Lower lobe of right lung (tissue), 2 donors: ENCODE data around the gene GLRX. TPM values are rescaled to one million over a fixed set of nuclear protein-coding genes. Genes with fewer than 3 reads are reported as not detected.

ENCODE experiments used
- ATAC-seq, 2 donors: fragments of 200-7000 bp; cut with Tn5 transposase; one replicate each; pipeline ENCODE4 v1.9.1; 2020 to 2022; ENCODE audit warnings: mild to moderate bottlenecking in 2 of 2, moderate library complexity in 2 of 2
- DNase-seq: peaks from one replicate; pipeline ENCODE4 v3.0.0-alpha.2; 2020
- H3K27ac ChIP-seq: fragments of 200-600 bp; one replicate; pipeline ENCODE4 v1.8.0; 2022
- H3K27me3 ChIP-seq: fragments of 200-600 bp; one replicate; pipeline ENCODE4 v1.8.0; 2022; ENCODE audit warnings: low read depth
- H3K36me3 ChIP-seq: fragments of 200-600 bp; one replicate; pipeline ENCODE4 v1.8.0; 2022; ENCODE audit warnings: mild to moderate bottlenecking
- H3K4me1 ChIP-seq: fragments of 200-600 bp; one replicate; pipeline ENCODE4 v1.8.0; 2022
- H3K4me3 ChIP-seq: fragments of 200-600 bp; one replicate; pipeline ENCODE4 v1.8.0; 2022; ENCODE audit warnings: mild to moderate bottlenecking
- H3K9me3 ChIP-seq: fragments of 200-600 bp; one replicate; pipeline ENCODE4 v1.8.0; 2022
- CTCF ChIP-seq: fragments of 200-600 bp; IDR thresholded peaks from one replicate; pipeline ENCODE4 v1.8.0; 2022; ENCODE audit warnings: antibody characterized with exemption, mild to moderate bottlenecking
- intact Hi-C: fragments of 100-400 bp; cut with DNase I; formaldehyde crosslinking; loops from one replicate; pipeline ENCODE4 v1.11.0; 2022
- total RNA-seq: library from RNA; stranded (reverse); fragmentation: NEBNext Ultra II Directional; extraction: Animal tissue kit (Norgen Biotek cat#: 25700); gene quantifications from one replicate; pipeline ENCODE4 v1.2.1, GENCODE V29; 2021
- donor health status: DM: no; HTN: yes; CAD: no; lungs with severe emphysema.

GLRX gene
- total RNA-seq, 1 donor from 2014 or later = 115 TPM

- Histone ChIP-seq H3K4me3 (no peak overlapping the region), H3K36me3 (peaks cover 12% of the 10 kb centered on the region), H3K9me3 (no peaks in the 10 kb centered on the region), H3K27me3 (no peaks in the 10 kb centered on the region), H3K27ac (no peak overlapping the region), H3K4me1 (no peaks in the 10 kb centered on the region)
- intact Hi-C loops = no loop called here
- DNase-seq = no peak
- TF ChIP-seq CTCF = no peak
- ATAC-seq = peak in 1 of 2 donors; percentile 61
Measured at GRCh38 chr5:95770830-95771708, 51.5 kb downstream of the GLRX start.

- DNase-seq (no peak), ATAC-seq (no peak)
- TF ChIP-seq CTCF = no peak
- intact Hi-C loops = no loop called here
- H3K27ac ChIP-seq = no peak overlapping the region
- H3K4me1 ChIP-seq = no peaks in the 10 kb centered on the region
- H3K9me3 ChIP-seq = no peaks in the 10 kb centered on the region
- H3K27me3 ChIP-seq = no peaks in the 10 kb centered on the region
- no peak overlapping the region for H3K4me3 ChIP-seq
- peaks cover 12% of the 10 kb centered on the region for H3K36me3 ChIP-seq
Measured at GRCh38 chr5:95768731-95769130, 53.8 kb downstream of the GLRX start.

GRCh38 chr5:95763941-95764340, 58.6 kb downstream of the GLRX start:
- Histone ChIP-seq H3K36me3 (peaks cover 9% of the 10 kb centered on the region), H3K27me3 (no peaks in the 10 kb centered on the region), H3K9me3 (no peaks in the 10 kb centered on the region), H3K4me1 (peaks cover 29% of the 10 kb centered on the region), H3K27ac (no peak overlapping the region), H3K4me3 (no peak overlapping the region)
- intact Hi-C loops = no loop called here
- ATAC-seq = no peak
- TF ChIP-seq CTCF = no peak
- no peak for DNase-seq

Other genes with a start within 250 kb of the GLRX start
- gene GPR150, start 202.6 kb downstream of the GLRX start, total RNA-seq = 0.18 TPM
- gene RFESD, start 175.9 kb downstream of the GLRX start, total RNA-seq = 1.7 TPM
- not detected for gene SPATA9, start 139.7 kb downstream of the GLRX start, total RNA-seq
- 51.7 TPM for gene RHOBTB3, start 91.4 kb downstream of the GLRX start, total RNA-seq
- gene ELL2, start 139.1 kb upstream of the GLRX start, total RNA-seq = 57.5 TPM